ENCODE results near the gene TOMM20L. TPM values are rescaled to one million over a fixed set of nuclear protein-coding genes. Genes with fewer than 3 reads are reported as not detected.
A peak's percentile ranks its signal among the peaks of the same experiment; 100 is the strongest.

The TOMM20L gene
- total RNA-seq, 4 donors from 2014 or later, result 2.7 TPM; not detected in 3

DNA sequence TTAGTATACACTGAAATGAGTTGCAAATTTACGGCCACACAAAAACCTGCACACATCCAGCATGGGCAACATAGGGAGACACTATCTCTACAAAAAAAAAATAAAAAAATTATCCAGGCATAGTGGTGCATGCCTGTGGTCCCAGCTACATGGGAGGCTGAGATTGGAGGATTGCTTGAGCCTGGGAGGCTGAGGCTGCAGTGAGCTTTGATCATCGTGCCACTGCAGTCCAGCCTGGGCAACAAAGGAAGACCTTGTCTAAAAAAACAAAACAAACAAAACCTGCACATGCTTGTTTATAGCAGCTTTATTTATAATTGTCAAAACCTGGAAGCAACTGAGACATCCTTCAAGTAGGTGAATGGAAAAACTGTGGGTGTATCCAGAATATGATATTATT lies 4.9 kb upstream of the TOMM20L start:
- no peaks in the 10 kb centered on the region for H3K27me3 ChIP-seq
- H3K36me3 ChIP-seq, result no peaks in the 10 kb centered on the region
- peaks cover 3% of the 10 kb centered on the region for H3K4me1 ChIP-seq
- 84% methylated on average over 2 of the region's 2 CpGs for WGBS
- TF ChIP-seq EP300 (IDR thresholded peaks at IDR 0.05) (no peak), POLR2A (IDR thresholded peaks at IDR 0.05) (no peak)
- TF ChIP-seq, protein P1, sequence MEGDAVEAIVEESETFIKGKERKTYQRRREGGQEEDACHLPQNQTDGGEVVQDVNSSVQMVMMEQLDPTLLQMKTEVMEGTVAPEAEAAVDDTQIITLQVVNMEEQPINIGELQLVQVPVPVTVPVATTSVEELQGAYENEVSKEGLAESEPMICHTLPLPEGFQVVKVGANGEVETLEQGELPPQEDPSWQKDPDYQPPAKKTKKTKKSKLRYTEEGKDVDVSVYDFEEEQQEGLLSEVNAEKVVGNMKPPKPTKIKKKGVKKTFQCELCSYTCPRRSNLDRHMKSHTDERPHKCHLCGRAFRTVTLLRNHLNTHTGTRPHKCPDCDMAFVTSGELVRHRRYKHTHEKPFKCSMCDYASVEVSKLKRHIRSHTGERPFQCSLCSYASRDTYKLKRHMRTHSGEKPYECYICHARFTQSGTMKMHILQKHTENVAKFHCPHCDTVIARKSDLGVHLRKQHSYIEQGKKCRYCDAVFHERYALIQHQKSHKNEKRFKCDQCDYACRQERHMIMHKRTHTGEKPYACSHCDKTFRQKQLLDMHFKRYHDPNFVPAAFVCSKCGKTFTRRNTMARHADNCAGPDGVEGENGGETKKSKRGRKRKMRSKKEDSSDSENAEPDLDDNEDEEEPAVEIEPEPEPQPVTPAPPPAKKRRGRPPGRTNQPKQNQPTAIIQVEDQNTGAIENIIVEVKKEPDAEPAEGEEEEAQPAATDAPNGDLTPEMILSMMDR (IDR thresholded peaks at IDR 0.05), result no peak
- no peak overlapping the region for H3K27ac ChIP-seq
- no peak overlapping the region for H3K4me3 ChIP-seq
- H3K9me3 ChIP-seq, result no peaks in the 10 kb centered on the region
- no peak for DNase-seq (ENCODE audit: low spot score in 2 of 2)

DNA sequence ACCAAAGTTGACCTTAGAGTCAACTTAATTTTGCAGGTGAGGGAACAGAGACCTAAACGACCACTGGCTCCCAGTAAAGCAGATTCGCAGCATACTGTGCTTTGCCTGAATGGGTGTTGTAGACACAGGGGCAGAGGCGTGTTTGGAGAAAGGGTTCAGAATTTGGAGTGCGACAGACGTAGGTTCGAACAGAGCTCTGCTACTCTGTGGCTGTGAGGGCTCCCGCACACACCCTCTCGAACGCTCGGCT lies 243 bp upstream of the TOMM20L start:
- peak overlapping the region; percentile 90 for H3K27ac ChIP-seq
- H3K4me1 ChIP-seq, result peaks cover 20% of the 10 kb centered on the region
- WGBS, result 9% methylated on average over 6 of the region's 10 CpGs

DNA sequence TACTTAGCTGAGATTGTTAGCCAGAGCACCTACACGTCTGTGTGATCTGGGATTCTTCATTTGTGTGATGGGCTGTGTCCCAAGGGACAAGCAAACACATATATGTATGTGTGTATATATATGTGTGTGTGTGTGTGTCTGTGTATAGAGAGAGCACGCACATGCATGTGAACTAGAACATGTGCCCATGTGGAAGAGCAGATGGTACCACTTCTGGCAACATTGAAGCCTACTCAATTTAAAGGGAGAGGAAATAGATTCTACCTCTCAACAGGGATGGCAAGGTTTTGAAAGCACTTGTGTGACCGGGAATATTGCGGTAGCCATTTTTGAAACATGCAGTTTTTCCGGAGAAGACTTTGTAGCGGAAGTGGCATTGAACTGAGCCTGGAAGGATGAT lies 1.4 kb downstream of the TOMM20L start:
- H3K4me3 ChIP-seq, result no peak overlapping the region
- peak overlapping the region; percentile 90 for H3K27ac ChIP-seq
- WGBS, result 97% methylated on average over 6 of the region's 6 CpGs
- DNase-seq (ENCODE audit: low spot score in 2 of 2), result no peak
- H3K9me3 ChIP-seq, result no peaks in the 10 kb centered on the region
- no peak for TF ChIP-seq POLR2AphosphoS5 (IDR thresholded peaks at IDR 0.05)
- TF ChIP-seq, protein P1 (IDR thresholded peaks at IDR 0.05), result no peak
- TF ChIP-seq EP300 (IDR thresholded peaks at IDR 0.05), result no peak
- TF ChIP-seq POLR2A (IDR thresholded peaks at IDR 0.05), result no peak
- no peaks in the 10 kb centered on the region for H3K36me3 ChIP-seq
- H3K4me1 ChIP-seq, result peaks cover 20% of the 10 kb centered on the region
- H3K27me3 ChIP-seq, result no peaks in the 10 kb centered on the region

More for the DNA sequence above, 243 bp upstream of the TOMM20L start:
- Histone ChIP-seq H3K9me3 (no peaks in the 10 kb centered on the region), H3K27me3 (no peaks in the 10 kb centered on the region), H3K36me3 (no peaks in the 10 kb centered on the region), H3K4me3 (peak overlapping the region; percentile 78)
- no peak for DNase-seq (ENCODE audit: low spot score in 2 of 2)
- no peak for TF ChIP-seq POLR2A (IDR thresholded peaks at IDR 0.05)
- no peak for TF ChIP-seq EP300 (IDR thresholded peaks at IDR 0.05)
- TF ChIP-seq, protein P1 (IDR thresholded peaks at IDR 0.05), result no peak

DNA sequence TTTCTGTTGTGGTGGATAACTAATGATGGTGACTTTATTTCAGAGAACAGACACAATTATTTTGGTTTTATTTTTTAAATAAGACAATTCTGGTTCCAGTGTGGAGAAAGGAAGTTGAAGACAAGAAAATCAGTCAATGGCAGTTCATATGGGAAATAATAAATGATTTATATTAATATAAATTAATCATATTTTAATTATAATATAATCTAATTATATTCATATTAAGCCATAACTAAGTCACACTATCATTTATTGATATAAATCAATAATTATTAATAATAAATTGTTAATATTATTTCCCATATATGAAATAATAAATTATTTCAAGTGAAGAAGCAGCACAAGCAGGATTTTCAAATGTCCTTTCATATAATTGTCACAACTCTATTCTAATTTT lies 2.8 kb downstream of the TOMM20L start:
- H3K27me3 ChIP-seq, result no peaks in the 10 kb centered on the region
- TF ChIP-seq EP300 (IDR thresholded peaks at IDR 0.05) (no peak), POLR2AphosphoS5 (IDR thresholded peaks at IDR 0.05) (no peak), POLR2A (IDR thresholded peaks at IDR 0.05) (no peak)
- TF ChIP-seq, protein P1 (IDR thresholded peaks at IDR 0.05), result no peak
- peaks cover 20% of the 10 kb centered on the region for H3K4me1 ChIP-seq
- H3K4me3 ChIP-seq, result no peak overlapping the region
- no peaks in the 10 kb centered on the region for H3K36me3 ChIP-seq
- no peaks in the 10 kb centered on the region for H3K9me3 ChIP-seq
- H3K27ac ChIP-seq, result no peak overlapping the region
- DNase-seq (ENCODE audit: low spot score in 2 of 2), result no peak

DNA sequence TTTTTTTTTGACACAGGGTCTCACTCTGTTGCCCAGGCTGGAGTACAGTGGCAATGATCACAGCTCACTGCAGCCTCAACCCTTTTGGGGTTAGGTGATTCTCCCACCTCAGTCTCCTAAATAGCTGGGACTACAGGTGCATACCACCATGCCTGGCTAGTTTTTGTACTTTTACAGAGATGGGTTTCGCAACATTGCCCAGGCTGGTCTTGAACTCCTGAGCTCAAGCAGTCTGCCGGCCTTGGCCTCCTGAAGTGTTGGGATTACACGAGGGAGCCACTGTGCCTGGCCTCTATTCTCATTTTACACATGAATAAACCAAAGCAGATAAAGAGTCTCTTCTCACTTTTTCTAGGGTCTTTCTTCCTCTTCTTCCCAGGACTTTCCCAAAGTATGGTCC lies 3.2 kb downstream of the TOMM20L start:
- DNase-seq (ENCODE audit: low spot score in 2 of 2), result no peak
- H3K4me3 ChIP-seq, result no peak overlapping the region
- no peaks in the 10 kb centered on the region for H3K36me3 ChIP-seq
- WGBS, result 91% methylated on average over 3 of the region's 3 CpGs
- TF ChIP-seq POLR2AphosphoS5 (IDR thresholded peaks at IDR 0.05), result no peak
- TF ChIP-seq, protein P1 (IDR thresholded peaks at IDR 0.05), result no peak
- TF ChIP-seq EP300 (IDR thresholded peaks at IDR 0.05), result no peak
- no peak for TF ChIP-seq POLR2A (IDR thresholded peaks at IDR 0.05)
- no peaks in the 10 kb centered on the region for H3K27me3 ChIP-seq
- peaks cover 20% of the 10 kb centered on the region for H3K4me1 ChIP-seq
- H3K27ac ChIP-seq, result no peak overlapping the region
- no peaks in the 10 kb centered on the region for H3K9me3 ChIP-seq
